ENCODE results near the gene DSCAML1.

DNA sequence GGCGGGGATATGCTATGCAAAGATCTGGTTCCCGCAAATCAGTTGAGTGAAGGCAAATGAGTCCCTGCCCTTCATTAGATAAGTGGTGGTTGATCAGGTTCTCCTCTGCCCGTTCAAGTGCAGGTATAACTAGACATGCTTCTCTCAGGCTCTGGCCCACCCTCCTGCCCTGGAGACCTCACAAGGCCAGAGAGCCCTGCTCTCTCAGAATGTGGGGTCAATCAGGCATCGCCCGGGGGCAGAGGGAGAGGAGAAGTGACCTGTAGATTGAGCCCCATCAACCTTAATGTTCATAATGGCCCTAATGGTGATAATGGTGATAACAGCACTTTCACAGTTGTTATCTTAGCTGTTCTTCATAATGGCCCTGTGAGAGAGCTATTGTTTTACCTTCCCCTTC, 224.3 kb downstream of the DSCAML1 start:
- TF ChIP-seq, protein P1, sequence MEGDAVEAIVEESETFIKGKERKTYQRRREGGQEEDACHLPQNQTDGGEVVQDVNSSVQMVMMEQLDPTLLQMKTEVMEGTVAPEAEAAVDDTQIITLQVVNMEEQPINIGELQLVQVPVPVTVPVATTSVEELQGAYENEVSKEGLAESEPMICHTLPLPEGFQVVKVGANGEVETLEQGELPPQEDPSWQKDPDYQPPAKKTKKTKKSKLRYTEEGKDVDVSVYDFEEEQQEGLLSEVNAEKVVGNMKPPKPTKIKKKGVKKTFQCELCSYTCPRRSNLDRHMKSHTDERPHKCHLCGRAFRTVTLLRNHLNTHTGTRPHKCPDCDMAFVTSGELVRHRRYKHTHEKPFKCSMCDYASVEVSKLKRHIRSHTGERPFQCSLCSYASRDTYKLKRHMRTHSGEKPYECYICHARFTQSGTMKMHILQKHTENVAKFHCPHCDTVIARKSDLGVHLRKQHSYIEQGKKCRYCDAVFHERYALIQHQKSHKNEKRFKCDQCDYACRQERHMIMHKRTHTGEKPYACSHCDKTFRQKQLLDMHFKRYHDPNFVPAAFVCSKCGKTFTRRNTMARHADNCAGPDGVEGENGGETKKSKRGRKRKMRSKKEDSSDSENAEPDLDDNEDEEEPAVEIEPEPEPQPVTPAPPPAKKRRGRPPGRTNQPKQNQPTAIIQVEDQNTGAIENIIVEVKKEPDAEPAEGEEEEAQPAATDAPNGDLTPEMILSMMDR (IDR thresholded peaks at IDR 0.05): no peak
- no peak for TF ChIP-seq POLR2A (IDR thresholded peaks at IDR 0.05)

Data from testis (tissue), 2 donors.